OCI-LY3 (cell line): ENCODE data around the gene PLAAT4.

Source experiments
- H2AFZ ChIP-seq: fragments of 200-600, 300-600 bp; shearing (Covaris generic); 2 replicates; pipeline ENCODE4 v1.6.0; 2014; ENCODE audit warnings: antibody characterized with exemption, low read depth, low read length
- H3K27ac ChIP-seq: fragments of 200-600, 300-600 bp; sonication (generic); 2 replicates; pipeline ENCODE4 v1.5.1; 2014; ENCODE audit warnings: mild to moderate bottlenecking, low read length, moderate library complexity, mixed read lengths
- H3K27me3 ChIP-seq: fragments of 200-600, 300-600 bp; sonication (generic); 2 replicates; pipeline ENCODE4 v1.6.1; 2014; ENCODE audit warnings: low read depth, low read length, mixed read lengths
- H3K36me3 ChIP-seq: fragments of 200-600, 300-600 bp; sonication (generic); replicated peaks from 2 replicates; pipeline ENCODE3; 2014; ENCODE audit warnings: low read depth, low read length, mixed read lengths
- H3K4me1 ChIP-seq: fragments of 300-600, 200-600 bp; sonication (generic); 2 replicates; pipeline ENCODE4 v1.6.1; 2014; ENCODE audit warnings: low read length, mixed read lengths
- H3K4me2 ChIP-seq: fragments of 200-600, 300-600 bp; sonication (generic); 2 replicates; pipeline ENCODE4 v1.6.1; 2014; ENCODE audit warnings: low read length, mixed read lengths
- H3K4me3 ChIP-seq: fragments of 300-600, 200-600 bp; sonication (generic); 2 replicates; pipeline ENCODE4 v1.5.1; 2014; ENCODE audit warnings: antibody characterized with exemption, mild to moderate bottlenecking, low read length, moderate library complexity
- H3K79me2 ChIP-seq: fragments of 300-600, 200-600 bp; shearing (Covaris generic); 2 replicates; pipeline ENCODE4 v1.6.1; 2014; ENCODE audit warnings: mild to moderate bottlenecking, low read length, mixed read lengths
- H3K9ac ChIP-seq: fragments of 300-600, 200-600 bp; shearing (Covaris generic); 2 replicates; pipeline ENCODE4 v1.6.0; 2014; ENCODE audit warnings: mild to moderate bottlenecking, low read length, moderate library complexity
- H3K9me3 ChIP-seq: fragments of 200-600, 300-600 bp; shearing (Covaris generic); 2 replicates; pipeline ENCODE4 v1.6.1; 2014; ENCODE audit warnings: low read length, mixed read lengths; ENCODE audit not compliant: insufficient read depth
- H4K20me1 ChIP-seq: fragments of 200-600, 300-600 bp; sonication (generic); 2 replicates; pipeline ENCODE4 v1.6.1; 2016; ENCODE audit warnings: low read length, mixed read lengths; ENCODE audit not compliant: insufficient read depth
- CTCF ChIP-seq: fragments of 200-600, 300-600 bp; sonication (generic); IDR thresholded peaks from 2 replicates; pipeline ENCODE4 v1.5.1; 2014; ENCODE audit warnings: antibody characterized with exemption, low read length, low read depth
- EZH2phosphoT487 ChIP-seq: fragments of 200-600 bp; shearing (Covaris generic); IDR thresholded peaks from 2 replicates; pipeline ENCODE4 v1.6.1; 2018; ENCODE audit warnings: antibody characterized with exemption, mixed run types, low read depth

PLAAT4 gene

DNA sequence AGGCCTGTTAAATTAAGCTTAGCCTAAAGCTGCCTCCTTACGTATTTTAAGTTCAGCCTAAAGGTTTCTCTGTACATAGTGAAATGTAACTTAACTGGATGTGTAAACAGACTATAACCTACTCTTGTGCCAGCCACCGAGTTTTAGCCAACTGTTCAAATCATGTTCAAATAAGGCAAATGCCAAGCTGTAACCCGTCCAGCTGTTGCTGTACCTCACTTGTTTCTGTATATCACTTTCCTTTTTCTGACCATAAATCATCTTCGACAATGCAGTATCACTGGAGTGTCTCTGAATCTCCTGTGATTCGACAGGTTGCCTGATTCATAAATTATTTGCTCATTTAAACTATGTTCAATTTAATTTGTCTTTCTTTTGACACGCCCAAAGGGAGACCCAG, 41.6 kb upstream of the PLAAT4 start:
- H3K36me3 ChIP-seq, result no peaks in the 10 kb centered on the region
- no peaks in the 10 kb centered on the region for H3K79me2 ChIP-seq
- no peaks in the 10 kb centered on the region for H3K4me1 ChIP-seq
- H3K9me3 ChIP-seq, result peaks cover 5% of the 10 kb centered on the region; the same call in 1 of the 2 replicates
- no peak overlapping the region for H2AFZ ChIP-seq
- no peaks in the 10 kb centered on the region for H4K20me1 ChIP-seq
- H3K4me2 ChIP-seq, result no peak overlapping the region
- H3K4me3 ChIP-seq, result no peak overlapping the region
- H3K27ac ChIP-seq, result no peak overlapping the region
- TF ChIP-seq CTCF, result no peak
- no peak for TF ChIP-seq EZH2phosphoT487
- peaks cover 25% of the 10 kb centered on the region for H3K27me3 ChIP-seq
- H3K9ac ChIP-seq, result no peak overlapping the region

DNA sequence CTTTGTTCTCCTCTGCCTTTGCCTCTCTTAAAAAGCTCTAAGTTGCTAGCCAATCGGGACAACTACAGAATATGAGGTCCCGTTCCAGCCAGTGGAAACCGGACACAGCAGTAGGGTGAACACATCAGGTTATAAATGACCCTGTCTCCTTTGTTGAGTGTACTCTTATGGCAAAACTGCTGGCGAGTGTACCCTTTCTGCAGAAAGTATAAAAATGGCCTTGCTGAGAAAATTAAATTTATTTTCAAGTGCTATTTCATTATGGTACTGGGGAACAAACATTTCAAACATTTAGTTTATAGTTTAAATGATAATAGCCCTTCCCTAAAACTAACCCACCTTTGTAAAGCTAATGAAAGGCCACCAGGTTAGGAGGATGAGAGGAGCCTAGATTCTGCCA, 36.7 kb upstream of the PLAAT4 start:
- Histone ChIP-seq H4K20me1 (no peaks in the 10 kb centered on the region), H3K27ac (no peak overlapping the region), H3K4me2 (no peak overlapping the region), H2AFZ (no peak overlapping the region), H3K36me3 (no peaks in the 10 kb centered on the region), H3K4me1 (no peaks in the 10 kb centered on the region), H3K27me3 (peaks cover 21% of the 10 kb centered on the region; the same call in 1 of the 2 replicates), H3K79me2 (no peaks in the 10 kb centered on the region), H3K9me3 (peaks cover 12% of the 10 kb centered on the region; the same call in 1 of the 2 replicates), H3K4me3 (no peak overlapping the region), H3K9ac (no peak overlapping the region)
- TF ChIP-seq CTCF, result no peak
- TF ChIP-seq EZH2phosphoT487, result no peak

- TF ChIP-seq EZH2phosphoT487 (no peak), CTCF (no peak)
- Histone ChIP-seq H3K4me3 (no peak overlapping the region), H4K20me1 (no peaks in the 10 kb centered on the region), H3K9ac (no peak overlapping the region), H2AFZ (no peak overlapping the region), H3K79me2 (no peaks in the 10 kb centered on the region), H3K9me3 (peaks cover 12% of the 10 kb centered on the region; the same call in 1 of the 2 replicates), H3K27me3 (peaks cover 19% of the 10 kb centered on the region; the same call in 1 of the 2 replicates), H3K27ac (no peak overlapping the region), H3K36me3 (no peaks in the 10 kb centered on the region), H3K4me2 (no peak overlapping the region), H3K4me1 (no peaks in the 10 kb centered on the region)
Observed at GRCh38 chr11:63501236-63501635, 35.4 kb upstream of the PLAAT4 start.

- H3K79me2 ChIP-seq, result no peaks in the 10 kb centered on the region
- H3K36me3 ChIP-seq, result no peaks in the 10 kb centered on the region
- H3K9me3 ChIP-seq, result peaks cover 12% of the 10 kb centered on the region; the same call in 1 of the 2 replicates
- H3K27ac ChIP-seq, result no peak overlapping the region
- TF ChIP-seq CTCF (no peak), EZH2phosphoT487 (no peak)
- H2AFZ ChIP-seq, result no peak overlapping the region
- H3K9ac ChIP-seq, result no peak overlapping the region
- no peak overlapping the region for H3K4me3 ChIP-seq
- no peaks in the 10 kb centered on the region for H3K4me1 ChIP-seq
- peaks cover 12% of the 10 kb centered on the region; the same call in 1 of the 2 replicates for H3K27me3 ChIP-seq
- no peaks in the 10 kb centered on the region for H4K20me1 ChIP-seq
- no peak overlapping the region for H3K4me2 ChIP-seq
Observed at GRCh38 chr11:63502252-63502820, 34.3 kb upstream of the PLAAT4 start.
